ENCODE results near the gene GOSR2. TPM values are rescaled to one million over a fixed set of nuclear protein-coding genes. Genes with fewer than 3 reads are reported as not detected.

Gene GOSR2
- total and polyA plus RNA-seq, 9 of the 15 experiments (the other 6 are each of a cell fraction or from before 2014, with no cell fraction given): 32.7 to 96.3 (median 48.9) TPM

- Histone ChIP-seq H3K4me1 (replicated peaks in 1 of 2; ENCODE audit: control insufficient read depth in 2 of 2, insufficient read depth in 2 of 2, low read length in 2 of 2) (peaks cover 4 to 8% of the 10 kb centered on the region in 2 experiments; a peak in 3 of 5 replicates), H3K79me2 (ENCODE audit: control insufficient read depth, insufficient read depth, low read length) (no peaks in the 10 kb centered on the region), H3K9ac (ENCODE audit: insufficient read depth in 1 of 2, low read depth in 2 of 2, low read length in 2 of 2) (peak overlapping the region in 1 of 2 experiments; percentile 47; a peak in 1 of 4 replicates), H3K27ac (ENCODE audit: extremely low read depth, low read depth, low read length) (no peak overlapping the region), H3K27me3 (ENCODE audit: control insufficient read depth in 2 of 2, insufficient read depth in 2 of 2, low read length in 2 of 2) (peaks cover 21 to 37% of the 10 kb centered on the region in 2 experiments), H3K4me2 (ENCODE audit: insufficient read depth, low read length) (no peak overlapping the region), H3K9me1 (ENCODE audit: control insufficient read depth, insufficient read depth, low read length) (no peaks in the 10 kb centered on the region), H3K36me3 (ENCODE audit: control insufficient read depth, insufficient read depth, low read length) (no peaks in the 10 kb centered on the region), H3K4me3 (no peak overlapping the region), H3K9me3 (replicated peaks; ENCODE audit: control insufficient read depth, insufficient read depth, low read depth, low read length) (no peaks in the 10 kb centered on the region), H2AFZ (ENCODE audit: low read depth, low read length) (no peak overlapping the region), H4K20me1 (replicated peaks; ENCODE audit: control insufficient read depth, insufficient read depth, low read length) (no peaks in the 10 kb centered on the region; the same call in 1 of the 2 replicates)
- no peak for DNase-seq (ENCODE audit: extremely low read depth in 1 of 4, low spot score in 3 of 4)
- ATAC-seq: no peak
- TF ChIP-seq ZBTB7A (IDR thresholded peaks at IDR 0.05; ENCODE audit: borderline replicate concordance, control insufficient read depth, low read depth, low read length) (peak; percentile 21; the same call in 1 of the 2 replicates), ZNF79 (CRISPR knock-in tag; IDR thresholded peaks at IDR 0.05; ENCODE audit: low read depth) (no peak)
- ChIA-PET CTCF (ENCODE audit: low intra/inter-chr PET ratio) (no interaction called here), POLR2A (interaction anchor here (0.6 to 1.3 kb wide), 3 partner anchors 12 to 918 kb away, joined by 3 to 7 read pairs (median 3); no protein-coding TSS in a partner anchor)
- intact Hi-C loops (cut with micrococcal nuclease) (no loop called here), in situ Hi-C loops (cut with MboI) (no loop called here)
- BruUV-seq (replicated peaks): no TSS peak
- FAIRE-seq: no peak
- 10% methylated on average over 19 of the region's 19 CpGs for WGBS (ENCODE audit: insufficient coverage, low coverage, missing lambda C conversion rate)
These were observed 39.0 kb upstream of the GOSR2 start for GRCh38 chr17:46883871-46884520.

DNA sequence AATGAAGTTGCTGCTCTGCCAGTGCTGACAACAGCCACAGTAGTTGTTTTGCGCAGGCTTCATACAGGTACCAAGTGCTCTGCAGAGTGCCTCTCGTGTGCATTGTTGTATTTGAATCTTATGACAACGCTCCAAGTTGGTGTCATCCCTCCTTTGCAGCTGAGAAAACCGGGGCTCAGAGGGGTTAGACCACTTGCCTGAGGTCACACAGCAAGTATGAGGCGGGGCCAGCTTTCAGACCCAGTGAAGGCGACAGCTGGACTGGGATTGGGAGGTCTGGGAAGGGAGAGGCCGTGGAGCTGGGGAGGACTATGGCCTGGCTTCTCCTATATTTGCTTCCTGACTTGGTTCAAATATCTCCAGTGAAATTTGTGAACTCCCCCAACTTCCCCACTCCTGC lies 38.4 kb upstream of the GOSR2 start:
- Histone ChIP-seq H4K20me1 (replicated peaks; ENCODE audit: control insufficient read depth, insufficient read depth, low read length) (peaks cover 4% of the 10 kb centered on the region; the same call in 1 of the 2 replicates), H3K27me3 (ENCODE audit: control insufficient read depth in 2 of 2, insufficient read depth in 2 of 2, low read length in 2 of 2) (peaks cover 25 to 42% of the 10 kb centered on the region in 2 experiments), H3K27ac (ENCODE audit: extremely low read depth, low read depth, low read length) (no peak overlapping the region), H3K36me3 (ENCODE audit: control insufficient read depth, insufficient read depth, low read length) (no peaks in the 10 kb centered on the region), H3K4me1 (replicated peaks in 1 of 2; ENCODE audit: control insufficient read depth in 2 of 2, insufficient read depth in 2 of 2, low read length in 2 of 2) (peaks cover 4 to 13% of the 10 kb centered on the region in 2 experiments; a peak in 3 of 5 replicates), H3K9ac (ENCODE audit: insufficient read depth in 1 of 2, low read depth in 2 of 2, low read length in 2 of 2) (no peak overlapping the region), H2AFZ (ENCODE audit: low read depth, low read length) (no peak overlapping the region), H3K4me2 (ENCODE audit: insufficient read depth, low read length) (no peak overlapping the region), H3K4me3 (no peak overlapping the region), H3K79me2 (ENCODE audit: control insufficient read depth, insufficient read depth, low read length) (no peaks in the 10 kb centered on the region), H3K9me3 (replicated peaks; ENCODE audit: control insufficient read depth, insufficient read depth, low read depth, low read length) (no peaks in the 10 kb centered on the region), H3K9me1 (ENCODE audit: control insufficient read depth, insufficient read depth, low read length) (no peaks in the 10 kb centered on the region)
- FAIRE-seq (no peak), DNase-seq (ENCODE audit: extremely low read depth in 1 of 4, low spot score in 3 of 4) (no peak), ATAC-seq (no peak)
- BruUV-seq (replicated peaks): no TSS peak
- intact Hi-C loops (cut with micrococcal nuclease): no loop called here
- in situ Hi-C loops (cut with MboI): no loop called here
- TF ChIP-seq CTBP1 (IDR thresholded peaks at IDR 0.05; ENCODE audit: borderline replicate concordance): no peak
- peak; percentile 77 for TF ChIP-seq ZFP36 (IDR thresholded peaks at IDR 0.05; ENCODE audit: low read depth, low read length, partially characterized antibody)
- TF ChIP-seq ZNF121 (CRISPR knock-in tag; conservative IDR thresholded peaks at IDR 0.05): no peak
- TF ChIP-seq RBM25 (IDR thresholded peaks at IDR 0.05; ENCODE audit: low read depth, low read length, severe bottlenecking): peak; percentile 77
- no peak for TF ChIP-seq TBL1XR1 (IDR thresholded peaks at IDR 0.05; ENCODE audit: low read length in 2 of 2)
- TF ChIP-seq PTRF (tag; IDR thresholded peaks at IDR 0.05): no peak
- TF ChIP-seq BCOR (IDR thresholded peaks at IDR 0.05): peak; percentile 70; the same call in 1 of the 2 replicates
- ChIA-PET POLR2A (interaction anchor here (0.8 to 1.3 kb wide), 2 partner anchors 12 to 58 kb away, joined by 3 to 7 read pairs; no protein-coding TSS in a partner anchor), CTCF (ENCODE audit: low intra/inter-chr PET ratio) (no interaction called here)
- WGBS (ENCODE audit: insufficient coverage, low coverage, missing lambda C conversion rate): 19% methylated on average over 7 of the region's 7 CpGs
